Measurements from ENCODE around the gene CREBBP. TPM values are rescaled to one million over a fixed set of nuclear protein-coding genes. Genes with fewer than 3 reads are reported as not detected.

Gene CREBBP
- total RNA-seq, 1 donor from 2014 or later, result 131 TPM

DNA sequence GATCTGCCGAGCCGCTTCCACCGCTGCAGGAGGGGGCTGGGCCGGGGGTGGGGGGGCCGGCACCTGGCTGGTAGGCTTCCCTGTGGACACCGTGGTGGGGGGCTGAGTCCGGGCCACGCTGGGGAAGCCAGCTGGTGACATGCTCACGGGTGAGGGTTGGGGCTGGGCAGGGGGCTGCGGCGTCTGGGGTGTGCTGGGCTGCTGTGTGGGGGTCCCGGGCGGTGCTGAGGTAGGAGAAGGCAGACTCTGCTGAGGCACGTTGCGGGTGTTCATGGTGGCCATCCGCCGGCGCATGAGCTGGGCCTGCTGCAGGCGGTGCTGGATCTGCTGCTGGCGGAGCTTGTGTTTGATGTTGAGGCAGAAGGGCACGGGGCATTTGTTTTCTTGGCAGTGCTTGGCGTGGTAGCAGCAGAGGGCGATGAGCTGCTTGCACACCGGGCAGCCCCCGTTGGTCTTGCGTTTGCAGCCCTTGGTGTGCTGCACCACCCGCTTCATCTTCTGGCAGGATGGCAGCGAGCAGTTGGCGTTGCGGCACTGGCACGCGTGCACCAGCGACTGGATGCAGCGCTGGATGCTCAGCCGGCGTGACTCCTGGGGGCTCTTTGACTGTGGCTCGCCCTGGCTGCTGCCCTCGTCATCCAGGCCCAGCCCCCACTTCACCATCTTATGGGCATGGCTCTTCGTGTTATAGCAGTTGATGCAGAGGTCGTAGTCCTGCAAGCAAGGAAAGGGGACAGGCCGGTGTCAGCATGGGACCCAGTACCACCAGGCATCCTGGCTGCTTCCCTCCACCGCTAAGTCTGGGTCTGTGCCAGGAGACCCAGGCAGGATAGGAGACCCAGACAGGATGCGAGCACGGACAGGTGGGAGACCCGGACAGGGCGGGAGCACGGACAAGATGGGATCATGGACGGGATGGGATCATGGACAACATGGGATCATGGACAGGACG lies 151.1 kb downstream of the CREBBP start:
- no peak for DNase-seq
- Mint-ChIP-seq H3K27me3 (no peaks in the 10 kb centered on the region), H3K36me3 (ENCODE audit: low read depth) (peaks cover 72% of the 10 kb centered on the region), H3K27ac (no peak overlapping the region), H3K9me3 (no peaks in the 10 kb centered on the region), H3K4me3 (no peak overlapping the region), H3K4me1 (no peaks in the 10 kb centered on the region)
- POLR2A ChIA-PET, result no interaction called here
- ATAC-seq (ENCODE audit: low read depth), result no peak
- TF ChIP-seq, protein P1, sequence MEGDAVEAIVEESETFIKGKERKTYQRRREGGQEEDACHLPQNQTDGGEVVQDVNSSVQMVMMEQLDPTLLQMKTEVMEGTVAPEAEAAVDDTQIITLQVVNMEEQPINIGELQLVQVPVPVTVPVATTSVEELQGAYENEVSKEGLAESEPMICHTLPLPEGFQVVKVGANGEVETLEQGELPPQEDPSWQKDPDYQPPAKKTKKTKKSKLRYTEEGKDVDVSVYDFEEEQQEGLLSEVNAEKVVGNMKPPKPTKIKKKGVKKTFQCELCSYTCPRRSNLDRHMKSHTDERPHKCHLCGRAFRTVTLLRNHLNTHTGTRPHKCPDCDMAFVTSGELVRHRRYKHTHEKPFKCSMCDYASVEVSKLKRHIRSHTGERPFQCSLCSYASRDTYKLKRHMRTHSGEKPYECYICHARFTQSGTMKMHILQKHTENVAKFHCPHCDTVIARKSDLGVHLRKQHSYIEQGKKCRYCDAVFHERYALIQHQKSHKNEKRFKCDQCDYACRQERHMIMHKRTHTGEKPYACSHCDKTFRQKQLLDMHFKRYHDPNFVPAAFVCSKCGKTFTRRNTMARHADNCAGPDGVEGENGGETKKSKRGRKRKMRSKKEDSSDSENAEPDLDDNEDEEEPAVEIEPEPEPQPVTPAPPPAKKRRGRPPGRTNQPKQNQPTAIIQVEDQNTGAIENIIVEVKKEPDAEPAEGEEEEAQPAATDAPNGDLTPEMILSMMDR (IDR thresholded peaks at IDR 0.05), result no peak
- intact Hi-C loops (cut with micrococcal nuclease), result no loop called here
- CTCF ChIA-PET, result no interaction called here

DNA sequence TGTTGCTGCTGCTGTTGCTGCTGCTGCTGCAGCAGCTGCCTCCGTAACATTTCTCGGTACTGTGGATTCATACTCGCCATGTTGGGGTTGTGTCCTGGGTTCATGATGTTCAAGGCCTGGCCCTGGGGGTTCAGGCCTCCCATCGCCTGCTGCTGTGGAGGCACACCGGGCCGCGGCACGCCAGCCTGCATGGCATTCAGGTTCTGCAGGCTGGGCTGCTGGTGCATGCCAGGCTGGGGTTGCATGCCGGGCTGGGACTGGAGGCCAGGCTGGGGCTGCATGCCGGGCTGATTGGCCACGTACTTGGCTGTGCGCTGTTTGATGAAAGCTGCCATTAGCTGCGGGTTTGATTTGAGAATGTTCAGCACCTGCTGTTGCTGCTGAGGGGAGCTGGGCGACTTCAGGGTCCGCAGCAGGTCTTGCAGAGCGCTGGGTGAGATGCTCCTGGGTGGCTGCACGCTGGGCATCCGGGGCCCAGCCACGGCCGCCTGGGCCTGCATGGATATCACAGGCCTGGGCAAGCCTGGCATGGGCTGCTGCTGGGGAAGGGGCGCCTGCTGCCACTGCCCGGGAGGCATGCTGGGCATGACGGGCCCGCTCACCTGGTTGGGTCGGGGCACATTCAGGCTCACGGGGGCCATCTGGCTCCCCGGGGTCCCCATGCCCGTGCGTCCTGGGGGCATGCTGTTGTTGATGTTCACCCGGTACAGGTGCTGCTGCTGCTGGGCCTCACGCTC lies 151.9 kb downstream of the CREBBP start:
- no peak overlapping the region for H3K27ac Mint-ChIP-seq
- no peaks in the 10 kb centered on the region for H3K9me3 Mint-ChIP-seq
- H3K4me3 Mint-ChIP-seq, result no peak overlapping the region
- POLR2A ChIA-PET, result no interaction called here
- no peak for DNase-seq
- no peaks in the 10 kb centered on the region for H3K27me3 Mint-ChIP-seq
- H3K36me3 Mint-ChIP-seq (ENCODE audit: low read depth), result peaks cover 66% of the 10 kb centered on the region
- CTCF ChIA-PET, result no interaction called here
- no peaks in the 10 kb centered on the region for H3K4me1 Mint-ChIP-seq
- ATAC-seq (ENCODE audit: low read depth), result no peak
- TF ChIP-seq, protein P1 (IDR thresholded peaks at IDR 0.05), result no peak
- intact Hi-C loops (cut with micrococcal nuclease), result no loop called here

- ChIA-PET CTCF (no interaction called here), POLR2A (interaction anchor here (0.9 kb wide), 1 partner anchor 9 kb away, joined by 3 read pairs; no protein-coding TSS in a partner anchor)
- Mint-ChIP-seq H3K4me3 (no peak overlapping the region), H3K27ac (no peak overlapping the region), H3K4me1 (no peaks in the 10 kb centered on the region), H3K9me3 (no peaks in the 10 kb centered on the region), H3K27me3 (no peaks in the 10 kb centered on the region), H3K36me3 (ENCODE audit: low read depth) (peaks cover 59% of the 10 kb centered on the region)
- TF ChIP-seq, protein P1 (IDR thresholded peaks at IDR 0.05), result no peak
- ATAC-seq (ENCODE audit: low read depth) (no peak), DNase-seq (no peak)
- intact Hi-C loops (cut with micrococcal nuclease), result no loop called here
Observed at GRCh38 chr16:3727806-3728381, 152.6 kb downstream of the CREBBP start.

GRCh38 chr16:3726021-3726687 lies 154.4 kb downstream of the CREBBP start:
- intact Hi-C loops (cut with micrococcal nuclease), result no loop called here
- Mint-ChIP-seq H3K27ac (no peak overlapping the region), H3K36me3 (ENCODE audit: low read depth) (peaks cover 42% of the 10 kb centered on the region), H3K4me1 (no peaks in the 10 kb centered on the region), H3K9me3 (no peaks in the 10 kb centered on the region), H3K27me3 (no peaks in the 10 kb centered on the region), H3K4me3 (no peak overlapping the region)
- ChIA-PET POLR2A (no interaction called here), CTCF (no interaction called here)
- TF ChIP-seq, protein P1 (IDR thresholded peaks at IDR 0.05), result no peak
- no peak for ATAC-seq (ENCODE audit: low read depth)
- no peak for DNase-seq

Measured in activated B cell treated with CpG ODN at 0.5 μM for 24 hours (primary cell).